ENCODE data around the gene CHRNB4.
"Not testable (repeated sequence)": the region's sequence is repeated elsewhere in the genome, so short reads cannot be mapped to it uniquely, and the experiment has no call there.

CHRNB4 gene, protein sequence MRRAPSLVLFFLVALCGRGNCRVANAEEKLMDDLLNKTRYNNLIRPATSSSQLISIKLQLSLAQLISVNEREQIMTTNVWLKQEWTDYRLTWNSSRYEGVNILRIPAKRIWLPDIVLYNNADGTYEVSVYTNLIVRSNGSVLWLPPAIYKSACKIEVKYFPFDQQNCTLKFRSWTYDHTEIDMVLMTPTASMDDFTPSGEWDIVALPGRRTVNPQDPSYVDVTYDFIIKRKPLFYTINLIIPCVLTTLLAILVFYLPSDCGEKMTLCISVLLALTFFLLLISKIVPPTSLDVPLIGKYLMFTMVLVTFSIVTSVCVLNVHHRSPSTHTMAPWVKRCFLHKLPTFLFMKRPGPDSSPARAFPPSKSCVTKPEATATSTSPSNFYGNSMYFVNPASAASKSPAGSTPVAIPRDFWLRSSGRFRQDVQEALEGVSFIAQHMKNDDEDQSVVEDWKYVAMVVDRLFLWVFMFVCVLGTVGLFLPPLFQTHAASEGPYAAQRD

DNA sequence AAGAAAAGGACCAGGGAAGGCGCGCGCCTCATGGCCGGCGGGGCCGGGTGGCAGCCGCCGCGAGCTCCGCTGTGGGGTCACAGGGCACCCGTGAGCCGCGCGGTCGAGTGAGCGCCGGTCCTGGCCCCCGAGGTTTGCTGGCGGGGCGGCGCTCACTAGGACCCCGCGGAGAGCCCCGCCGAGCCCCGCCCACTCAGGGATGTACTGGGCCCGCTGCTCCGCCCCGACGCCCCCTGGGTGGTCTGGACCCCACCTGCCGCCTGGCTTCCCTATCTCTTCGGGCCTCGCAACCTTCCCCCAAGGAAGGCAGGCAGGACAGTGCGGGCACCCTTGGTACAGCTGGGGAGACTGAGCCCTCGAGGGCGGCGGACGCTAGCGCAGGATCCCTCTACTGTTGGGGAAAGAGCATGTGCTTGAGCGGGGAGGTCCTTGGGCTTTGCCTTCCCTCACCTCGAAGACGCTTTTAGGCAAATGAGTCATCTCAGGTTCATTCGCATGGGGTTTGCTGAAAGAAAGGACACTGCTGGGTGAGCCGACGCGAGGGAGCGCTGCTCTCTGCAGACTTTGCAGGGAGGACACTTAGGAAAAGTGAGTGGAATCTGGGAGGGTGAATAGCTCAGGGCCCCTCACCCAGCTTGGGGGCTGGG, at the start of gene CHRNB4:
Gene CHRNB4, minus strand, starts transcription at position 109 of the 647 bp plus-strand sequence. Its CDS starts 77 bp downstream, at position 32.
- peak; percentile 80 for DNase-seq

DNA sequence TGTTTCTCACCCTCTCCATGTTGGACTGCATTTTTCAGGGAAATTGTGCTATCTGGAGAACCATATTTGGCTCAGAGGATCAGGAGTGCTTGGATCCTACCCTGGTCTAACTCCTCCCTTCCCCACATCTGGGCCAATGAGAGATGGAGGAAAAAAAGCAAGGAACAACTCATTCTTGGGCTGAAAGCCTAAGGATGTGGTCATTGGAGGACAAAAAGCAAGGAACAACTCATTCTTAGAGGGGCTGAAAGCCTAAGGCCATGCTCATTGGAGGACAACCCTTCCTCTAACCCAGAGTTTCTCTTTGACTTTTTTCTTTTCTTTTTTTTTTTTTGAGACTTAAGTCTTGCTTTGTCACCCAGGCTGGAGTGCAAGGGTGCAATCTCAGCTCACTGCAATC, 48.6 kb upstream of the CHRNB4 start:
- no peak for DNase-seq

GRCh38 chr15:78685925-78686324, 44.9 kb upstream of the CHRNB4 start:
- DNase-seq: no peak

DNA sequence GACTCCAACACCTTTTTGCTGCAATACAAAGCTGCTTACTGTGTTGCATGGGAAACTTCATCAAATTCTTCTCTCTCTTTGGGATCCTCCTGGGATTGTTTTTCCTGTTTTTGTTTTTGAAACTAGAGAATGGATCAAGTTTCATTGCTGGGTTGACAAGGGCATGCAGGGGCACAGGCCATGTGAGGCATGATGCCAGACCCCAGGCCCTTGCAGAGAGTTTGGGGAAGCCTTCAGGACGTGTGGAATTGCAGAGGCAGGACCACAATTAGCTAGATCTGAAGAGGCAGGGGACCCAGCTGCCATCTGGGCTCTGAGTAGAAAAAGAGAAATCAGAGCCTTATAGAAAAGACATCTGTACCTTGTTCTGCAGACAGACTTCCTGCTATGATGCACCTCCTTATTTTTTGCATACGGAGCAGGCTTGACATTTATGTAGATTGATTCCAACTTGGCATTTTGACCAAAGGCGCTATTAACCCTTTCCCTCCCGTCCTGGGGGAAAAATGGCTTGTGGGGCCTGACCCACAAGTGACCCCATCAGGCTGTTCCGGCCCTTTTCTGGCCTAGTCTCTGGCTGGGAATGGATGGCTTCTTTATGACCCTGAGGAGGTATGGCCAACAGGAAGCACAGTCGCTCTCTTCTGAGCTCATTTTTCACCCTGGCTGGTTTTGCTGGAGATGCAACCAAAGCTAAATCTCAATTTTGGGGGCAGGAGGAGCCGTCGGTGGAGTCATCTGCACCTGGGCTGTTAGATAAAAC, 44.3 kb upstream of the CHRNB4 start:
- peak; percentile 80 for DNase-seq

DNA sequence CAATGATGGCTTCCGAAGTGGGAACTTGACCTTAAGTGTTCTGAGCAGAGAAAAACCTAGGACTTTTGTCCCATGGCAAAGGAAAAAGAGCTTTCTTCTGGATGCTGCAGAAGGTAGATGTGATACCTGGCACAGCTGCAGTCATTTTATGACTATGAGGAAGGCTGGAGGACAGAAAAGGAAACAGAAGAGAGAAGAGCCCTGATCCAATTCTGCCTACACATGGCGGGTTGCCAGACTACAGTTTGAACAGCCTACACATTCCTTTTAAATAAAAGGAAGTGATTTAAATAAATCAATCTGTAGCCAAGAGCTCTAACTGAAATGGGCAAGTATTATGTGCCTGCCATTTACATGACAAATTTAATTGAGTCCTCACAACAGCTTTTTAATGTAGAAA, 43.6 kb upstream of the CHRNB4 start:
- DNase-seq: peak; percentile 67

GRCh38 chr15:78683599-78683998, 42.6 kb upstream of the CHRNB4 start:
- DNase-seq: not testable (repeated sequence)

GRCh38 chr15:78682693-78683410, 41.8 kb upstream of the CHRNB4 start:
- DNase-seq: no peak

GRCh38 chr15:78682004-78682651, 41.1 kb upstream of the CHRNB4 start:
- peak; percentile 42 for DNase-seq

DNA sequence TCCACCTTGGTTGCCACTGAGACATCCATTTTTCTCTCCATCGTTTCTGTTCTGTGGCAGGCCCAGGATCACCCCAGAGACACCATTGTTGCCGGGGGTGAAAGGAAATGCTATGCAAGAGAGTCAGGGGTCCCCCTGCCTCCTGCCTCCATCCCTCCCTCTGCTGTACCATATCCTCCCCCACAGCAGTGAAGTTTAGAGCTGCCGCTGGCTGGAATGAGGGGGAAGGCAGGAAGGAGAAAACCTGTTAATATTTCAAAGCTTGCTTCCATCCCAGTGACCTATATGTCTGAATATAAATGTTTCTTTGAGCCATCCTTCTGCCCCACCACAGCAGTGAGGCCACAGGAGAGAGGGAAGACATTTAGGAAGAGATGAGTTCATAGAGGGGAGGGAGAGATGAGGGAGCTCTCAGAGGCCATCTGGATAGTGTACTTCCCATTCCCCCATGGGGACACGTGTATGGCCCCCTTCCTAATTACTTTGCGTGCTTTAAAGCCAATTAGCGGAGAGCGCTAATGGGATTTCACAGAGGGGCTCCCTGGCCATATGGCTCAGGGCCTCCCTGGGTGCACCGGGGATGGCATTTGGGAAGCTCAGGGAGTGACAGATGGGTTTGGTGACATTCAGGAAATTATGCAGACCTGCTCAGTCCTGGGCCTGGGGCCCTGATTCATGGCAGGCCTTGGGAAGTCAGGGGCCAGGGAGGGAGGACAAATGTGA, 40.4 kb upstream of the CHRNB4 start:
- DNase-seq: peak; percentile 98

DNA sequence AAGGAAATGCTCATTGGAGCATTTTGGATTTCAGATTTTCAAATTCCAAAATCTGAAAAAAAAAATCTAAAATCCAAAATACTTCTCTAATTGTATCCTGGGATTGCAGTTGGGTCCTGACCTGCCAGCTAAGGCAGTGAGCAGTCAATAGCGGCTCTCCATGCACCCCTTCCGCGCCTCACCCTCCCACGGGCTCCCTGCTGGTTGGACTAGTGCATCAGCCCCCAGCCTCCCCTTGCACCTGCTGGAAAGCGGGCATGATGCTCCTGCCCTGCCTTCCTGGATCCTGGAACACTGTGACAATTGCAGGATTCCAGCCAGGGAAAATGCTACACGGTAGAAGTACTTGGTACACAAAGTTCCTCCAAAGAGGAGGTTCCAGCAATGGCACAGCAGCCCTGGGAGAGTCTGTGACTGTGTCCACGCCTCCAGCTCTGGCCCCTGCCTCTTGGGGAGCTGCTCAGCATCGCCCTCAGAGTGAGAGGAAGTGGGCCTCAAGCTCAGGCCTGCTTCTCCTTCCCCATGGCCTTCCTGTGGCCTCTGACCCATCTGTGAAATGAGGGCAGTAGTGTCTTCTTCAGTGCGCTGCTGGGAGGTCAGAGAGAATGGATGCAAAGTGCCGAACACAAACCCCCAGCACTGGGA, 39.5 kb upstream of the CHRNB4 start:
- peak; percentile 30 for DNase-seq

GRCh38 chr15:78679089-78679511, 38.1 kb upstream of the CHRNB4 start:
- DNase-seq: peak; percentile 52

DNA sequence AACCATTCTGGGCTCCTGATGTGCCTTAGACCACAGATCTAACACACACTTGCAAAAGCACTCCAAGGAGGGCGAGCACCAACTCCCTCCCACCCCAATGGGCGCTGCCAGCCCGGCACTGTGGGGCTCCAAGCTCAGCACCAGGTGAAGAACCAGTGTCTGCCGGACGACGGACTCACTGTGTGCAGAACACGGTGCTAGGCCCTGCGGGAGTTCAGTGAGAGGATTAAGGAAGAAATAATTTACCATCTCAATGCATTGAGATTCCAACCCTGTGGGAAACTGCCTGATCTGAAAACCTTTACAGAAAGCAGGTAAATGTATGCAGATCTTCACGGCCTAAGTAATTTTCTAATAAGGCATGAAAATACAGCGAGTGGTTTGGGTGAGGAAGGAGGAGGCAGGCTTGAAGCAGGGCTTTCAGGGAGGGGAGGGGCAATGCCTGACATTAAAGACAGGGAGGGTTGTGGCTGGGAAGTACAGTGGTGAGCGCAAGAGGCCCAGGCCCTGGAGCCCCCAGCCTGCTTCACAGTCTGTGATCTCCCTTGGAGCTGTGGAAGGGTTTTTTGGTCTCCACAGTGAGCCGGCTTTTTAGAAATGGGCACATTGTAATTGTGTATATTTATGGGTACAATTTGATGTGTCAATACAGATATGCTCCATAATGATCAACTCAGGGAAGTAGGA, 35.6 kb upstream of the CHRNB4 start:
- no peak for DNase-seq

DNA sequence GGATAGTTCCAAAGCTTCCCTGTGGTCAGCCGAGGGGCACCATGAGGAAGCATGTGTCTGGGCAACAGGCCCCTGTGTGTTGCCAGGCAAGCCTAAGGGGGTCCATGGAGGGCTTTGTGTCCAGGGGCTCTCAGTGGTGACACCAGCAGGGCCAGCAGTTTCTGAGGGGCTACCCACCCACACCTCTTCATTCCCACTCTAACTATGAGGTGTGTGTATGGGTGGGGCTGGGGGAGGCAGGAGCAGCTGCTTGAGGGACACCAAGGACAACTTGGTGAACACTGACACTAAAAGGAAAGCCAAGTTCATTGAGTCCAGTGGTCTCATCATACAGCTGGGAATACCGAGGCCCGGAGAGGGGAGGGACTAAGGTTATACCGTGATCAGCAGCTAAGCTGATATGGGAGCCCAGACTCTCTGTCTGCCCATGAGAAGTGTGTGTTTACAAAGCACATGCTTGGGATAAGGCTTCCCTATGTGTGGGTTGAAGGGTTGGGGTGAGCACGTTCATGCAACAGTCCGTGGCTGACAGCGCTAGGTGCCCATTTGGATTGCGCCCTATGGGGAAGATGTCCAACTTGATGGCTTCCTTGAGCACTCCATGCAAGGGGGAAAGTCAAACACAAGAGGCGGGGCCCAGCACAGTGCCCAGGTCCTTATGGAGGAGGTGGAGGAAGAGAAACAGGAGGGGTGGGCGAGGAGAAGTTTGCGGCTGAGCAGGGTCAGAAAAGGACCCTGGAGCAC, 34.8 kb upstream of the CHRNB4 start:
- no peak for DNase-seq

DNA sequence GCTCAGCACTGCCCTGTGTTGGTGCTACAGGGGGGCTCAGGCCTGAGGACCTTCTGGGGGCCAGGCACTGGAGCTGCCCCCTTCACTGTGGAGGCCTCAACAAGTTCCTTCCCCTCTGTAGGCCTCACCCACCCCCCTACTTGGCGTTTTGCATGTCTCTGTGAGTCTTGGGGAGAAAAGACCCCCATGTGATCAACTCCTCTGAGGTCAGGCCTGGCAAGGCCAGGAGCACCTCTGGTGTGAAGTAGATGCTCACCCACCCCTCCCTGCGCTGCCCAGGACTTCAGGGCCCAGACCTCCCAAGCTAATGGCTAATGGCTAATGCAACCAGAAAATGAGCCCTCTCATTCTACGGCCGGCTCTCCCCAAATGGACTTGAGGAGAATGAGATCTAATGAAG, 34.2 kb upstream of the CHRNB4 start:
- DNase-seq: no peak

GRCh38 chr15:78673917-78674444, 33.0 kb upstream of the CHRNB4 start:
- no peak for DNase-seq

GRCh38 chr15:78673476-78673875, 32.5 kb upstream of the CHRNB4 start:
- peak; percentile 24 for DNase-seq

- DNase-seq: peak; percentile 54
Observed at GRCh38 chr15:78672285-78673014, 31.4 kb upstream of the CHRNB4 start.

GRCh38 chr15:78671626-78672211, 30.7 kb upstream of the CHRNB4 start:
- DNase-seq: peak; percentile 97

Measured in NCI-H69 (cell line).